Stimulated activated CD8-positive, alpha-beta memory T cell treated with anti-CD3 and anti-CD28 coated beads, Interleukin-4, amount 100 ng/mL, for 4 hours (primary cell): ENCODE data around the gene C1QTNF6.

Experiments used
- DNase-seq, 2 donors: peaks; one replicate each; pipeline ENCODE4 v3.0.0-alpha.2; 2020; ENCODE audit warnings: low read depth in 2 of 2, low spot score in 1 of 2

Gene C1QTNF6

DNA sequence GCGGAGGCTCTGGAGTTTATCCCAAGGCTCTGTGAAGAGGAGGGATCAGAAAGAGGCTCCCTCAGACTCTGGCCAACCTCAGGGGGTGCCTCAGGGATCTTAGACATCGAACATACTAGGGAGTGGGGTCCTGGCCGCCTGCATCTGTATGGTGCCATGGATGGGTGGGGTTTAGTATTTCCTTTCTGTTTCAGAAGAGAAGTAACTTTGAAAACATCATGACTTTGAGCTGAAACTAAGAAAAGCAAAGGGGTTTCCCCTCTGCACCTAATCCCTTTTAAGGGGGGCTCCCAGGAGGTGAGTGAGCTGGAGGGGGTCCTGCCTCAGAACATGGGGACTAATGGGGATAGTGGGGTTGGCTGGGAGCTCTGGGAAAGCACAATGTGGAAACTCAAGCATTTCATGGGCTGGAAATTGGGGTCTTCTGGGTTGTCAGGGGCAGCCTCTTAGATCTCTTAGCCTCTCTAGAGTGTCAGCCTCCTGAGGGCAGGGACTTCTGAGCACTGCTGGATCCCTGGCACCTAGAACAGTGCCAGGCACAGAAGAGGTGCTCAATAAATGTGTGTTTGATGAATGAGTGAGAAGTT, 36.0 kb upstream of the C1QTNF6 start:
- DNase-seq = no peak

DNA sequence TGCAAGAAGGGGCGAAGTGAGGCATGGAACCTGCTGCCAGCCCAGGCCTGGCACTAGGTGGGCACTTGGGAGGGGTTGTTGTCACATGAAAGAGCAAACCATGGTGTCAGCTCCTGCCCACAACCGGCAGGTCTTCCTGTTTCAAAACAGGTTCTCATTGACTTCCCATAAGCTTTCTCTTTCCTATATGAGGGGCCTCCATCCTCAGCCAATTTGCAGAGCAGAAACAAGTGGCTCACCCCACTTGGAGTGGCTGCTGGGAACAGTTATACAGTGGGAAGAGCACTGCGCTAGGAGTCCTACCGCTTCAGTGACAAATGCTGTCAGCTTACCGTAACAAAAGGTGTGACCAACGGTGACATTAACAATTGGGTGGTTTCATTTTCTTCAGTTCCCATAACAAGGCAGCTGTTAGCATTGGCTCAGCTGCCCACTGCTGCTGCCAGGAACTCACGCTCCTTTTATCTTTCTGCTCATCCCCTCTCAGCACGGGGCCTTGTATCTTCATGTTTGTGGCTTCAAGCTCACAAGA, 34.5 kb upstream of the C1QTNF6 start:
- no peak for DNase-seq

GRCh38 chr22:37221424-37222333, 33.6 kb upstream of the C1QTNF6 start:
- no peak for DNase-seq

DNA sequence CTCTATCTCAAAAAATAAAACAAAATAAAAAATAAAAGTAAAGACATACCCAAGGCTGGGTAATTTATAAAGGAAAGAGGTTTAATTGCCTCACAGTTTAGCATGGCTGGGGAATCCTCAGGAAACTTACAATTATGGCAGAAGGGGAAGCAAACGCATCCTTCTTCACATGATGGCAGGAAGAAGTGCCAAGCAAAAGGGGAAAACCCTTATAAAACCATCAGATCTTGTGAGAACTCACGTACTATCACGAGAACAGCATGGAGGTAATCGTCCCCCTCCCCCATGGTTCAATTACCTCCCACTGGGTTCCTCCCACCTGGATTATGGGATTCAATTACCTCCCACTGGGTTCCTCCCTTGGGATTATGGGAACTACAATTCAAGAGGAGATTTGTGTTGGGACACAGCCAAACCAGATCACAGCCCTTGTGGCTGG, 32.5 kb upstream of the C1QTNF6 start:
- no peak for DNase-seq

DNA sequence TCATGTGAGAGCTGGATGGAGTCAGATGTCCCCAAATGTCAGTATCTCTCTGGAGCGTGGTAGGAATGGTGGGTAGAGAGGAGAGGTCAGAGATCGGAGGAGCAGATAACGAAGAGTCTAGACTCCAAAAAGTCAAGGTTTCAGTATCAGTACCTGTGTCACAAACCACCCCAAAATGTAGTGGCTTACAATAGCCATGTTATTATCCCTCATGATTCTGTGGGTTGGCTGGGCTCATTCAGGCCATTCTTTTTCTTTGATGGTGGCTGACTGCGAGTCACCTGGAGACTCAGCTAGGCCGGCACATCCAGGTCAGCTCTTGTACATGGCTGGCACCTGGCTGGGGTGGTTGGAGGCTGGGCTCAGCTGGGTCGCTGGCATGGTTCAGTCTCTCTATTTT, 31.5 kb upstream of the C1QTNF6 start:
- no peak for DNase-seq

GRCh38 chr22:37218771-37219411, 30.8 kb upstream of the C1QTNF6 start:
- no peak for DNase-seq

DNA sequence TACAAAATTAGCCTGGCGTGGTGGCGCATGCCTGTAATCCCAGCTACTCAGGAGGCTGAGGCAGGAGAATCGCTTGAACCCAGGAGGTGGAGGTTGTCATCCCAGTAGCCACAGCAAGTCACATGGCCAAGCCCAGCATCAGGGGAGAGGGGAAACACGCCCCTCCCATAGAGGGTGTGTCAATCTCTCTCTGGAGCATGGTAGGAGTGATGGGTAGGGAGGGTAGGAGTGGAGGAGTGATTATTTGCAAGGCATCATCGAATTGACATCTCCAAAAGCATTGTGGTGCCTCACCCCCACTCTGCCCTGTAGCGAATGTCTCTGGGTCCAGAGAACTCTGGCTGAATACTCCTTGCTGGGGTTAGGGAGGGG, 30.3 kb upstream of the C1QTNF6 start:
- no peak for DNase-seq

GRCh38 chr22:37215890-37216289, 27.8 kb upstream of the C1QTNF6 start:
- DNase-seq = no peak

DNA sequence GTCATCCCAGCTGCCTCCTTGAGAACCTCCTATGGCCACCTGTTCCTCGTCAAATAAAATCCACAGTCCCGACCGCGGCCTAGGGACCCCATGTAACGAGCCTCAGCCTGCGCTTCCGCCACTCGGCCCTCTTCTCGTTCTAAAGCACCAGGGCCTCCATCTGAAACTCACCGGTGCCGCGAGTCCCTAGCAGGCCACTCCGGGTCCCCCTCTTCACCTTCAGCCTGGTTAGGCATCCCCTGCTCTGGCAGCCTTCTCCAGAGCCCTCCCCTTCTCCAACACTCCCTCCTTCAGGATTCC, 26.6 kb upstream of the C1QTNF6 start:
- DNase-seq = no peak

GRCh38 chr22:37213941-37214730, 26.1 kb upstream of the C1QTNF6 start:
- no peak for DNase-seq

- DNase-seq = no peak
Observed at GRCh38 chr22:37213218-37213855, 25.3 kb upstream of the C1QTNF6 start.

DNA sequence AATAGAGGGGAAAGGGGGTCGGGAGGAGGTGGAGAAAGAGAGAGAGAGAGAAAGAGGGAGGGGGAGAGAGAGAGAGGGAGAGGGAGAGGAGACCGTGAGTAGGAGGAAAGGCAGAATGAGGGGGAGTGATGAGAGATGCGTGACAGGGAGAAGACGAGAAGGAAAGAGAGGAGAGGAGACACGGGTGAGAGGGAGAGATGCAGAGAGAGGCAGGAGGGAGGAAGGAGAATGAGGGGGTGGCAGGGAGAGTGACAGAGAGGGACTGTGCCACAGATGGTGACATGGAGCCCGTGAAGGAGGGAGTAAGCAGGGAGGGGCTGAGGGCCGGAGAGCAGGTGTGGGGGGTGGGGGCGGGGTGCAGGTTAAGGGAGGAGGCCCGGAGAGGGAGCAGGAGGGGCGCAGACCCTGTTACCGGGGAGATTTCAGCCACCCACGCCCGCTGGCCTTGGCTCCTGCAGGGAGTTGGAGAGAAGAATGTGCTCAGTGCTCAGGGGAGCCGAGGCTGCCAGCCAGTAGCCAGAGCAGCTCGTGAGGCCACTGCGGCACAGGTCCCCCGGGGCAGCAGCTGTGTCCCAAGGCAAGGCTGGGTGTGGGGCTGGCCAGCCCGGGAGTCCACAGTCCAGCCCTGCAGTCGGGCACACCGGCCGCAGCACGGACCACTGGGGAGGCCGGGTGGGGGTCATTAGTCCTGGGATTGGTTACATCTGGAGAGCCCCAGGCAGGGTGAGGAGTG, 24.3 kb upstream of the C1QTNF6 start, which contains the start of gene SSTR3:
Gene SSTR3 (minus strand): TSS at position 304 of the 733 bp plus-strand sequence. CDS start 4,674 bp downstream, outside the sequence.
- DNase-seq = no peak

- no peak for DNase-seq
Observed at GRCh38 chr22:37211866-37212173, 23.8 kb upstream of the C1QTNF6 start.

GRCh38 chr22:37211075-37211865, 23.2 kb upstream of the C1QTNF6 start:
- no peak for DNase-seq

DNA sequence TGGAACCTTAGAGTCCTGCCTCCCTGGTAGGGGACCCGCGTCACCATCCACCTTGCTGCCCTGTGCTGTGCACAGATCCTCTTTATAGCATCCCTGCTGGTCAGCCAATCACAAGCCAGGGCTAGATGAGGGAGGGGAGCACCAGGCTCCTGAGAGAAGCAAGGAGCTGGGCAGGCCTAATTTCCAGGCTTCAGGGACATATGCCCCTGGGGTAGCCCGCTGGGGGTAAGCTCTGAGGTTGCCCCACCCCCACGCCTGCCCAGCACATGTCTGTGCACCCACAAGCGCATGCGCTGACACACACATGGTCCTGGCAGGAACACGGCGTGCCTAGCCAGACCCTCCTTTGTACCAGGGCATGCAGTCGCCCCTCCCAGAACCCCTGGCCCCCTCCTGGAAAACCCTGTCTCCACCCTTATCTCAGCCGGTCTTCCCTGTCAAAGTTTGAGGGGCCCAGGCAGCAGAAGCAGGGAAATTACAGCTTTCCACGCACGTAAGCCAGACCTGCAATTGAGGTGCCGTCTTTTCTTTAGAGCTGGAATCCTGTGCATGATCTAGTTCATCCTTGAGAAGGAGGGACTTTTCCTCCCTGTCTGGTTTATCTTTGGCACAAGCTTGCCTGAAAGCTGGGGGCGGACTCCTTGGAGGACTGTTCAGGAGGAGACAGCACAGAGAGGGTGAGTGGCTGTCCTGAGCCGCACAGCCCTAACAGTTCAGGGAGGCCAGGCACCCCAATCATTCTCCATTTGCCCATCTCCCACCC, 22.2 kb upstream of the C1QTNF6 start:
- no peak for DNase-seq

GRCh38 chr22:37209140-37209845, 21.2 kb upstream of the C1QTNF6 start:
- no peak for DNase-seq

DNA sequence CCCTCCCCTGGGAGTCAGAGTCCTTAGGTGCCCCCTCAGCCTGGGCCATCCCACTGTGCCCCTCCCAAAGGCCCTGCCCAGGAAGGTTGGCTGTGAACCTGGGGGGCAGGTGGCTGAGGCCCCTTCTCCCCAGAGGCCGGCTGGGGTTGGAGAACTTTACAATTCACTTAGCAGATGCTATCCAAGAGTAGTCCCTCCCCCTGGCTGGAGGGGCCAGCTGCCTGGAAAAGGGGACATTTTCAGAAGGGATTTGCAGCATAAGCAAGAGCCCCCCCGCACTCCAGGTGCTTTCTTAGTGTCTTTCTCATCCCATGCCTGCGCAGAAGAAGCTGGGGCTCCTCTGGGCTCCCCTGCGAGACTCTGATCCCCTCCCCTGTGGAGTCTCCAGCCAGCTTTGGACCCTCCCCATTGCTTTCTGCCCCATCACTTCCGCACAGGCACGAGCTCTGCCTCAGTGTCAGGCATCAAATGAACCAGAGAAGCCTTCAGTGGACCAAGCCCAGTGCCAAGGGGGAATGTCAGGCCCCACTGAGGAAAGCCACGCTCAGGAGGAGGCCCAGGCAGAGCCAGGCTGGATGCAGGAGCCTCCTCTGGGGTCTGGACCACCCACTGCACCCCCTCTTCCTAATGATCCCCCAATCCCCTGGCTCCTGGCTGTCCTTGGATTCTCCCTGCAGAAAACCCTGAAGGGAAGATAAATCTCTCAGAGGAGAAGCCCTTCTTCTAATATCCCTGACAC, 20.5 kb upstream of the C1QTNF6 start:
- no peak for DNase-seq
